RWPE2 (cell line): ENCODE results near the gene TBP.

Experiments
- ATAC-seq: fragments of 200-7000 bp; cut with Tn5 transposase; 3 replicates; pipeline ENCODE4 v1.9.1; 2021; ENCODE audit warnings: low read depth
- DNase-seq: peaks from one replicate; pipeline ENCODE4 v3.0.0-alpha.2; 2020; ENCODE audit warnings: low spot score
- H3K27ac ChIP-seq: fragments of 450-650 bp; 2 replicates; pipeline ENCODE4 v1.5.1; 2017; ENCODE audit warnings: mild to moderate bottlenecking; ENCODE audit not compliant: poor library complexity, severe bottlenecking
- H3K27me3 ChIP-seq: fragments of 250-450 bp; sonication (Bioruptor Pico); 2 replicates; pipeline ENCODE4 v1.5.1; 2021; ENCODE audit warnings: mild to moderate bottlenecking, moderate library complexity; ENCODE audit not compliant: insufficient read depth, poor library complexity, severe bottlenecking
- H3K36me3 ChIP-seq: fragments of 250-450 bp; sonication (Bioruptor Pico); 2 replicates; pipeline ENCODE4 v1.5.1; 2020; ENCODE audit warnings: low read depth, mild to moderate bottlenecking, moderate library complexity
- H3K4me1 ChIP-seq: fragments of 250-450 bp; sonication (Bioruptor Pico); 2 replicates; pipeline ENCODE4 v1.5.1; 2021; ENCODE audit warnings: mild to moderate bottlenecking, moderate library complexity; ENCODE audit not compliant: insufficient read depth, poor library complexity, severe bottlenecking
- H3K4me3 ChIP-seq: fragments of 250-450 bp; sonication (Bioruptor Pico); 2 replicates; pipeline ENCODE4 v1.5.1; 2021; ENCODE audit warnings: mild to moderate bottlenecking, moderate library complexity; ENCODE audit not compliant: severe bottlenecking
- H3K9me3 ChIP-seq: fragments of 250-450 bp; sonication (Bioruptor Pico); 2 replicates; pipeline ENCODE4 v1.5.1; 2021; ENCODE audit warnings: mild to moderate bottlenecking, moderate library complexity; ENCODE audit not compliant: severe bottlenecking
- CTCF ChIP-seq: fragments of 450-650 bp; IDR thresholded peaks from one replicate; pipeline ENCODE4 v1.5.1; 2017; ENCODE audit warnings: mild to moderate bottlenecking, moderate library complexity; ENCODE audit not compliant: poor library complexity, severe bottlenecking

TBP gene

GRCh38 chr6:170572704-170573466, 18.7 kb downstream of the TBP start:
- no peak for DNase-seq
- peaks cover 92% of the 10 kb centered on the region for H3K36me3 ChIP-seq

GRCh38 chr6:170575250-170575649, 21.1 kb downstream of the TBP start:
- Histone ChIP-seq H3K4me1 (no peaks in the 10 kb centered on the region), H3K4me3 (no peak overlapping the region), H3K27me3 (no peaks in the 10 kb centered on the region), H3K27ac (no peak overlapping the region), H3K36me3 (peaks cover 91% of the 10 kb centered on the region), H3K9me3 (no peaks in the 10 kb centered on the region)
- no peak for ATAC-seq
- no peak for DNase-seq
- peak; percentile 34 for TF ChIP-seq CTCF

More at GRCh38 chr6:170572704-170573466, 18.7 kb downstream of the TBP start:
- no peak for TF ChIP-seq CTCF
- Histone ChIP-seq H3K4me1 (no peaks in the 10 kb centered on the region), H3K9me3 (no peaks in the 10 kb centered on the region), H3K27me3 (no peaks in the 10 kb centered on the region), H3K4me3 (no peak overlapping the region), H3K27ac (no peak overlapping the region)
- no peak for ATAC-seq

GRCh38 chr6:170578909-170579308, 24.7 kb downstream of the TBP start:
- Histone ChIP-seq H3K36me3 (peaks cover 87% of the 10 kb centered on the region), H3K4me3 (no peak overlapping the region), H3K9me3 (no peaks in the 10 kb centered on the region), H3K27me3 (no peaks in the 10 kb centered on the region), H3K27ac (no peak overlapping the region), H3K4me1 (peaks cover 6% of the 10 kb centered on the region)
- no peak for TF ChIP-seq CTCF
- ATAC-seq = no peak
- DNase-seq = no peak

GRCh38 chr6:170583756-170584180, 29.6 kb downstream of the TBP start:
- Histone ChIP-seq H3K4me1 (peaks cover 6% of the 10 kb centered on the region), H3K9me3 (no peaks in the 10 kb centered on the region), H3K27ac (peak overlapping the region; percentile 60), H3K4me3 (peak overlapping the region; percentile 93), H3K36me3 (peaks cover 40% of the 10 kb centered on the region), H3K27me3 (no peaks in the 10 kb centered on the region)
- peak; percentile 8 for TF ChIP-seq CTCF
- ATAC-seq (no peak), DNase-seq (no peak)
